Measurements from ENCODE around the gene KRT6C.
"Not testable (repeated sequence)": the region's sequence is repeated elsewhere in the genome, so short reads cannot be mapped to it uniquely, and the experiment has no call there.

DNA sequence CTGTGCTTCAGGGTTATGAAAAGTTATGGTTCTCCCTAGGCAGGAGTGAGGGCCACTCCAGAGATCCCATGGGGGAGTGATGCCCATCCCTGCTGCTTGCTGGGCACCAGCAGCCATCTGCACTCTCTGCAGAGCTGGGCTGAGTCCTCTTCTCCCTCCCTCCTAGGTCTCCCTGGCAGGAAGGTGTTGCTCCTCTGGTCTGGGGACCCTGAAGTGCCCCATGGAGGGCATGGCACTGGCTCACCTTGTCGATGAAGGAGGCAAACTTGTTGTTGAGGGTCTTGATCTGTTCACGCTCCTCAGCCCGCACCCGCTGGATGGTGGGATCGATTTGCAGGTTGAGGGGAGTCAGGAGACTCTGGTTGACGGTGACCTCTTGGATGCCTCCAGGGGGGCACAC is 18.8 kb upstream of the KRT6C start:
- TF ChIP-seq BHLHE40 (IDR thresholded peaks at IDR 0.05; ENCODE audit: borderline replicate concordance); CTBP1 (IDR thresholded peaks at IDR 0.05; ENCODE audit: borderline replicate concordance); HDGF (IDR thresholded peaks at IDR 0.05; ENCODE audit: borderline replicate concordance); SP1 (IDR thresholded peaks at IDR 0.05); NFRKB (IDR thresholded peaks at IDR 0.05); ELF4 (IDR thresholded peaks at IDR 0.05); FOXA1 (IDR thresholded peaks at IDR 0.05): not testable (repeated sequence)
